HG02588 (cell line): ENCODE measurements around the gene ZRANB1.

ENCODE experiments used
- ATAC-seq: cut with Tn5 transposase; IDR thresholded peaks from one replicate; pipeline ENCODE4 v1.9.1; 2021; ENCODE audit warnings: mild to moderate bottlenecking, moderate library complexity; ENCODE audit not compliant: unreplicated experiment

ZRANB1 gene

DNA sequence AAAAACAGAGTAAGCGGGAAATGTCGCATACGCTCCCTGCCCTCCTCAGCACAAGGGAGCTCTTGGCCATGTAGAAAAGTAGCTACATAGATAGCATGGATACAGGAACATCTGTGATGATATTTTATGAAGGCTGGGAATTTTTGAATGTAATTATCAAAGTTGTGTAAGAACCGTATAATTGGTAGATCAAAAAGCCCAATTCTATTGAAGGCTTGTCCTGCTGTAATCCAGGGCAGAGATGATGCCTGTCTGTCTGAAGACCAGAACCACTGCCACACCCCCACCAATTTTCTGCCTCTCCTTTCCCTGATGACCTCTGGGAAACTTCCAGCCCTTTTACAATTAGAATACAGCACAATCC lies 51.4 kb downstream of the ZRANB1 start:
- ATAC-seq, result no peak

DNA sequence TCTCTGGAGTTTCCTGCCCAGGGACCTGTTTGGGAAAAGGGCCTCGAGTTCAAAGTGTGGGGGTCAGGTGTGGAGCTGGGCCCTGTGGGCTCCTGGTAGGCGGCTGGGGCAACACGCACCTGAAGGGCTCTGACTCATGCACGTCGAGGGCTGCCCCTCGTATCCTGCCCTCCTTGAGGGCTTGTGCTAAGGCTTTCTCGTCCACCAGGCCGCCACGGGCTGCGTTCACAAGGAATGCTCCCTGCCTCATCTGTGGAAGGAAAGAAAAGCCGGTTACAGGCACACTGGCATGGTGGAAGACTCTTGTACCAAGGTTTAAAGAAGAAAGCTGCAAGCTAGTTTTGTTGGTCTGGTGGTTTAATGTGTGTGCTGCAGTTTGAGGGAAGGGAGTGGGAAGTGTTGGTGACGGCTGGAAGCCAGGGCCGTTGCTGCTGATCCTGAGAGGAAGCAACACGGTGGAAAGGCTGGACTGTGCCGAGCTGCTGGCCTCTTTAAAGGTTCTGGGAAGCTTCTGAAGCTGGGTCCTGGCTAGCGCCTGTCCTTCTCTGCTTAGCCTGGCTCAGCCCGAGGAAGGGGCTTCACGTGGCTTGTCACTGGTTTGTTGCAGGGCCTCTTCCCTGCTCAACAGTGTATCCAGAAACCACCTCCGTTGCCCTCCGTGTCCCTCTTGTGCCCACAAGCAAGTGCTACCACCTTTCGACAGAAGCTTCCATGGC lies 52.0 kb downstream of the ZRANB1 start:
- ATAC-seq, result no peak

DNA sequence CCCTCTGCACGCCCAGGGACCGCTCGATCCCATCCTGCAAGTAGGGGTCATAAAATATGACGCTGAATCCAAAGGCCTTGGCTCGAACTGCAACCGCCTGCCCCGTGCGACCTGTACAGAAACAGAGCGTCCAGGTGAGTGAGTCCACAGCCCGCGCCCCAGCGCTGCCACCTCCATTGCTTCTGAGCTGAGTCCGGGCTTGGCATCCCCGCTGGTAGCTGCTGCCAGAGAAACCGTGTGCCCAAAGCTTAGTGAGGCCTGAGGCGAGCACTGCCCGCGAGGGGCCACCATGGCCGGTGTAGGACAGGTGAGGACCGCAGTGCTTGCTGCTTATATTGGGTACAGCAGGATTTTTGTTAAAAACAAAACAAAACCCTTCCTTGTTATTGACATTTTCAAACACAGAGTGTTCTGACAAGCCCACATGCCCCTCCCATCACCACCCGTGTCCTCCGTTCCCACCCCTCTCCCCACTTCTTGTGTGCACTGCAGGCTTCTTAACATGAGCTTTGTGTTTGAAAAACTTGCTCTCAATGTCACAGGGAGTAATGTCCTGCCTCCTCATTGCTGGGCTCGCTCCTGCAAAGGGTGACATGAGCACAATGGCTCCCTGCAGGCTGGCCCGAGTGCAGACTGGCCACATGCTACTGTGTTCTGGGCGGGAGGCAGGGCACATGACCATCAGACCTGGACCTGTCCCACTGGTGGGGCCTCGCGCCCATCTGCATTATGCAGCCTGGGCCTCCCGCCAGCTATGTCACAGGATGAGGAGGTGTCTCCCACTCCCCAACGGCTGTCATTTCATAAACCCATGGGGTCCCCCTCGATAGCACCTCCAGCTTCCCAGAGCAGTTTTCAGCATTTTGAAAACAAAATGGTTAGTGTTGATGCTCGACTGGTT lies 52.9 kb downstream of the ZRANB1 start:
- ATAC-seq, result no peak

DNA sequence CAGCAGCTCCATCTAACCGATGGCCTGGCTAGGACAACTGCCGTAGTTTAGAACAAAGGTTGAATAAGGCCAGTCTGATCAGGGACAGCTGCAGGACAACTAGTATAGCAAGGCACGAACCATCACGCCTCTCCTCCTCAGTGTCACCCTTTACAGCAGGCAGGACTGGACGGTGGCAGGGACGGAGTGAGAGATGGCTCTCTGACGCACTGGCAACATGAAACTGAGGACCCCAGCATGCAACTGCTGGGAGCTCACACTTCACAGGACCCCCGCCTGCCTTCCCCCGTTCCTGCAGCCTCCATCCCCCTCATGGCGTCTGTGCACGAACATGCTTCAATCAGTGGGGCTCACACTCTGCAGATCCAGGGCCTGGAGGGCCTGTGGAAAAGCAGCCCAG lies 53.7 kb downstream of the ZRANB1 start:
- ATAC-seq, result no peak

DNA sequence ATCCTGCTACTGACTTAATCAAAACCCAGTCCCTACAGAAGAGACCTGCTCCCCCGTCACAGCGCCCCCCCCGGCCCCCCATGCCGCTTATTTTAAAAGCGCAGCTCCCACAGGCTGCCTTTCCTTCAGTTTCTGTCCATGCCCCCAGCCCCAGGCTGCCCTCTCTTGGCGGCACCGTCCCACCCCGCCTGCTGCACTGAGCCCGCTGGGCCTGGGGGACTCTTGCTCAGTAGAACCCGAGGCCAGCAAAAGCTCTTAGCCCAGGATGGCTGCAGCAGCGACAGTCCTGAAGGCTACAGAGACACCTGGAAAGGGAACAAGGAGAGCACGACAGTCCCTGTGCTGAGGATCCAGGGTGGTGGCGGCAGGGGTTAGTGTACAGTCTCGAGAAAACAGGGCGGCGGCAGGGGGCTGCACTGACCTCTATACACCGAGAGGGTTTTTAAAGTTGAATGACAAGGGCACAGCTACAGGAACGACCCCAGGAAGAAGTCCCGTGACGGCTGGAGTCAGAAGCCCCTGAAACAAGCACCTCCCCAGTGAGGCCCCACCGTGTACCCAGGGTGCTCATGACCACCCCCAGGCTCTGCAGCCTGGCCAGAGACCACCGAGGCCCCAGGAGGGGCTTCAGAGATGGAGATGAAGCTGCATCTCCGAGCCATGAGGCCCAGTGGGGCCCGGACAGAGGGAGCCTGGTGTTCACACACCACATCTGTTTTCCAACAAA lies 54.4 kb downstream of the ZRANB1 start:
- ATAC-seq, result no peak

DNA sequence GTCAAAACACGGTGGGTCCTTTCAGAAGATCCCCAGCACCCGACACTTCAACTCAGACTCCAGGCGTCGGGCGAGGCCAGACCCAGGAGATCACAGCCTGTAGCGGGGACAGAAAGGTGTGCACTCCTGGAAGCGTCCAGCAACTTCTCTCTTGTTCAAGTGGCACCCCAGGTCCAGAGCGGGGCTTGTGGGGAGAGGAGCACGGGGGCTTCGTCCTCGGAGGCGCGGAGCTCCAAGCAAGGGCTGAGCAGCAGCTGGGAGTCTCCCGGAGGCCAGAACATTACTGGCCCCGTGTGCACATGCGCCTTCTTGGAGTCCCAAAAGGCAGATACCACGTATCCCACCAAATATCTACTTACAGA lies 54.9 kb downstream of the ZRANB1 start:
- no peak for ATAC-seq

DNA sequence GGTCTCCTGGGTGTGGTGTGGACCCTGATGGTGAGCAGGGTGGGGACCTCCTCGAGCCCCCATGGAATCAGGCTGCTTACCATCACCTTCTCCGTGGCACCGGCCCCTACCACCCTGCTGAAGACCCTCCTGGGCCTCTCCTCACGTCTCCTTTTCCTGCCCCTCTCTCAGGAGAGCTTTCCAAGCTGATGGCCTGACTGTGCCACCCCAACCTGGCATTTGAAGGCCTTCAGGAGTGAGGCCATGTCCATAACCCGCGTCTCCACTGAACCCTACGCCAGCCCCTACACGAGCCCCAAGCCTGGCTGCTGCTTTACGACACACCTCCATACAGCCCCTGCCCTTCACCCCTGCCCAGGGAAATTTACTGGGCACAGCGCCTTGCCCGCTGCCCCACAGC lies 55.4 kb downstream of the ZRANB1 start:
- ATAC-seq, result no peak

DNA sequence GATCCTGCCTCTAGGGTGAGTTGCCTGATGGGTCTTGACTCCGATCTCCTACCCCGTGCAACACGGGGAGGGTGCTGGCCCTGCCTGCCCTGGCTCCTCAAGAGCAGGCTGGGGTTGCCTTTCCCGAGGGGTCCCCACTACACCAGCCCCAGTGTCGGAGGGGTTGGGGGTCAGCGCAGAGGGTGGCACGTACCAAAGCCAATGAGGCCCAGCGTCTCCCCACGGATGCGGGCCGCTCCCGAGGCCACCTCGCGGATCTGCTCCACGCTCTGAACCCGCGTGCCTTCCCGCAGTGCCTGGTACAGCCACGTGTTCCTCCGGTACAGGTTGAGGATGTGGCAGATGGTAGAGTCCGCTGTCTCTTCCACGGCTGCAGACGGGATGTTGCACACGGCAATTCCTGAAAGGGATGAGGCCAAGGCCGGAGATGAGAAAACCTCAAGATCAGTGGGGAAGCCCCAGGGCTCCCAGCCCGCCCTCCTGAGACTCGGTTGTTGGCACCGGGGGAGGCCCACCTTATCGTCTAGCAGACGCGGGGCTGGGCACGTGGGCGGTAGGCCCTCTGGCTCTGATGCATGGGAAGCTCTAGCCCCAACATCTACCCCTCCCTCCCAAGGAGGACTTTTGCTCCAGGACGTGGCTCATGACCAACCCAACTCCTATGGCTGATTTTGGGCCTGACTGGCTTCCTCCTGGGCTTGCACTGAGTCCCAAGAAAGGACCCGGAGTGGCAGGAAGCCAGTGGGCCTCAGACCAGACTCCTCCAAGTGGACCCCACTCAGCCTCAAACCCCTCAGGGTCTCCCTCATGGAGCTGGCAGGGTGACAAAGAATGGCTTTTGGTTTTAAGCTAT lies 56.1 kb downstream of the ZRANB1 start:
- ATAC-seq, result no peak

DNA sequence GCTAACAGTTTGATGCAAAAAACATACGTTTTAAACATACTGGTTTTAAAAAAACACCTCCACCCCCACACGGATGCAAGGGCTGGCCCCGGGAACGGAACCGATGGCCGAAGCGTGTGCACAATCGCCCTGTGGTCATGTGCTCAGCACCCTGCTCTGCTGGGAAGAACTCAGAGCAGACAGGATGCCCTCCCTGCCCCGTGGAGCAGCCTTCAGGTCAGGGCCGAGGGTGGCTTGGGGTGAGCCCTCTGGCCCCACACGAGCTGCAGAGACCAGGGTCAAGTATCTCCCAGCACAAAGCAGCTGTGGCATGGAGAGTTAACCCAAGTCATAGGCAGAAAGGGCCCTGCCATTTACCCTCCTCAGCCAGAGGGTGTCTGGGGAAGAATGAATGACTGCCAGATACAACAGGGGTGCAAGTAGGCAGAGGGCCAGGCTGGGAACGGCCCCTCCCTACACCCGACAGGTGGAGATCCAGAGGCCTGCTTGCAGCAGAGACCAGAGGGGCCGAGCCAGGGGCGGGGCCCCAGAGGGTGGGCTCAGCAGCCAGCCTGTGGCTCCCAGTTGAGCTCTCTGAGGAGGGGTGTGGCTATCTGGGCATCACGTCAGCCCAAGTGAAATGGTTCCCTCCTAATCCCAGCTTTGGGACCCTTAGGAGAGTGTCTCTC lies 56.8 kb downstream of the ZRANB1 start:
- ATAC-seq, result no peak

DNA sequence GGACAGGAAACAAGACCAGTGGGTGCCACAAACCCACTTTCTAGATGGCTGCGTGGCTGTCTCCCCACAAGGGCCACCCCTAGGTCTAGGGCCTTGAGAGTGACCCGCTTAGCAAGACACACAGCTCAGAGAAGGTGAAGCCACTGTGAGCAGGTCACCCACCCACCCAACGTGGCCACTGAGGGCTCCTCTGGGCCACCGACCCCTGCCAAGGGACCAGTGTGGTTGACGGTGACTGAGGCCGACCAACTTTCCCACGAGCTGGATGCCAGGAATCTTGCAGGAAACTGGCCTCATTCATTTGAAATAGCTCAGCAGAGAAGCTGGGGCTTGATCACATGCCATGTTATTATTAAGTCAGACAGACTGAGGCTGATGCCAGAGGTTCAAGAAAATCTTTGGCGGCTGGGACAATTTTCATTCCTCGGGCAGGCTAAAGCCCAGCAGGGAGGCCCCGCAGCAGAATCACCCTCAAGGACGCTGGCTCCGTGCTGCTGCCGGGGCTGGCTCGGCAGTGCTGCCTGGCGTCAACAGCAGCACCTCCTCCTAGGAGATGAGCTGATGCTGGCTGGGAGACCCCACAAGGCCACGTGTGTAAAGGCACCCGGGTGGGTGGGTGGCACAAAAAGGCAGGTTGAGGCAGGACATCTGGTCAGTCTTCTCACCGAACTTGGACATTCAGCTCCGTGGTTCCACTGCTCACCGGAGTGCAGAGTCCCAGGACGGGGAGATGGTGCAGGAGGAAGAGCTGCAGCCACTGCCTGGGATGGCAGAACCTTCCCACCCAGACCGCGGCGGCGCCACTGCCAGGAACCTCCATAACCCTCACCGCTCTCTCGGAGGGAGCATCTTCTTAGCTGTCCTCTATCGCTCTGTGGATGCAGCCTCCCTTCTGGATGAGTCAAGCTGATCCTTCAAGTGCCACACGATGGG lies 57.8 kb downstream of the ZRANB1 start:
- no peak for ATAC-seq

DNA sequence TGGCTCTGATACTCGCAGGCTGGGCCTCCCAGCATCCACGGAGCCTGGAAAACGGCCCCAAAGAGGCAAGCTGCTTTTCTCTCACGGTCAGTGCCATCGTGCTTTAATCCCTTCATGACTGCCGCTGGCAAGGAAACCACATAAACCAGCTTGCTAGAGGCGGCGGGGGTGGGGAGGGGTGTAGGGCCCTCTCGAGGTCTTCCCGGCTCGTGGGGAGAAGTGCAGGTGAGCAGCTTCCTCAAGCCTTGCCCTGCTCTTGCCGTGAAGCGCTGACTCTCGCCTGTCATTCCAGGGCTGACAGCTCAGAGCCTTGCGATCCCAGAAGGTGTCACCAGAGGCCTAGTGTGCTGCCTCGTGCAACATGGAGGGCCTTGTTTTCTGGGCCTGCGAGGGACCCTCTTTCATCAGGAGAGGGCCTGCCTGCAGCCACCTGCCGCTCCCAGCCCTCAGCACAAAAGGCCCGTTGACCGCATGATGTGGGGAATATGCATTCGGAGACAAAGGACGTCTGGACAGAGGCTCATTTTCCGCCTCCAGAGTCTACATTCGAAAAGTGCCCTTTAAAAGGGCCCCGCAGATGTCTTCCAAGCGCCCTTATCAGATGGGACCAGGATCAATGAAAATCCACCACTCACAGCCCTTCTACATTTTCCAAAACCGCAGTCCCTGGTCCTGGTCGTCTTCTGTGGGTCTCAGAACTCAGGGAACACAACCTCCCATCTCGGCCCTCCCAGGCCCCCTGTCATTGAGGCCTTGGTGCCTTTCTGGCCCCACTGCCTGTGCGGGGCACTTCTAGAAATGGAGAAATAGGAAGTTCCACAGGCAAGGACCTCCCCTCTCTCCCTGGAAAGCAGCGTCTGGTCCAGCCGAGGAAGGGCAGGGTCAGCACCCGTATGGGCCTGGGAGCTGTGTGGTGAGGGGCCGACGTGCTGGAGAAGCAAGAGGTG lies 58.7 kb downstream of the ZRANB1 start:
- no peak for ATAC-seq

DNA sequence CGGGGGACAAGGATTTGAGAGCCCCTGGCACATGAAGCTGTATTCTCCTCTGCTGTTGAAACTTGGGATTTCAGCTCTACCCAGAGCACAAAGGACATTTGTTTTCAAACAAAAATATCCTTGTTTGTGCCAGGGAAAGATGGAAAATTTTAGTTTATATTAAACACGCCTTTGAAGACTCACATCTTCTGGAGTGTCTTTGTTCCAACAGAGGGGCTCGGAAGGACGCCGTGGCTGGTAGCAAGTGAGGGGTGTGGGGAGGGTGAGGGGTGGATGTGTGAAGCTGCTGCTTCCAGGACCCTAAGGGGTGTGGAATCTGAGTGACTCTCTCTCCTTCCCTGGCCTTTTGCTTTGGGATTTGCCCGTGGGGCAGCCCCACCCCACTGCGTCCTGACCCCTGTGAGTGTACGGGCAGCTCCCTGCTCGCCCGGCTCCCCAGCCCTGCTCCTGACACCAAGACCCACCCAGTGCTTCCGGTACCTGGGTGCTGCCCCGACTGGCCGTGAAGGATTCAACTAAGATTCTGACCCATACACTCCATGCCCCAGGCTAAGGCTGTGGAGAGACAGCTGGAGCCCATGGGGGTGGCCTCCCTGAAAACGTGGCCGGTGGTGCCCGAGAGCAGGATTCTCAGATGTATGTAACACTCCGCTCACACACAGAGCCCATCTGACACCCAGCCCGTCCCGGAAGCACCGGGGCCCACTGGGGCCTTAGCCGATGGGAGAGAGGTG lies 59.6 kb downstream of the ZRANB1 start:
- ATAC-seq, result no peak

DNA sequence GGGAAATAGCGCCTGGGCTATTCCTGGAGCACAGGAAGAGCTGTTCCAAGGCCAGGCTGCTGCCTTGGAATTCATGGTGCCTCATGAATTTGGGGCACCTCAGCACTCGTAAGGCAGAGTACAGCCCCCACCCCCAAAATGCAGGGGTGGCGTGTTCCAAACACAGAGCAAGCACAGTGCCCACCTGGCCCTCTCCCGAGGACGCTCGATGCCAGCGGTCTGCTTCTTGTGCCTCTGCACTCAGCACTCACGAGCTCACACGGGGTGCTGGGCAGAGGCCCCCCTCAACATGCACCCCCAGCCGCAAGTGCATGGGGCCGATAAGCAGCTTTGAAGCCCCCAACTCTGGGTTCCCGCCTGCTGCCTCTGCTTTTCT lies 60.1 kb downstream of the ZRANB1 start:
- ATAC-seq, result no peak

DNA sequence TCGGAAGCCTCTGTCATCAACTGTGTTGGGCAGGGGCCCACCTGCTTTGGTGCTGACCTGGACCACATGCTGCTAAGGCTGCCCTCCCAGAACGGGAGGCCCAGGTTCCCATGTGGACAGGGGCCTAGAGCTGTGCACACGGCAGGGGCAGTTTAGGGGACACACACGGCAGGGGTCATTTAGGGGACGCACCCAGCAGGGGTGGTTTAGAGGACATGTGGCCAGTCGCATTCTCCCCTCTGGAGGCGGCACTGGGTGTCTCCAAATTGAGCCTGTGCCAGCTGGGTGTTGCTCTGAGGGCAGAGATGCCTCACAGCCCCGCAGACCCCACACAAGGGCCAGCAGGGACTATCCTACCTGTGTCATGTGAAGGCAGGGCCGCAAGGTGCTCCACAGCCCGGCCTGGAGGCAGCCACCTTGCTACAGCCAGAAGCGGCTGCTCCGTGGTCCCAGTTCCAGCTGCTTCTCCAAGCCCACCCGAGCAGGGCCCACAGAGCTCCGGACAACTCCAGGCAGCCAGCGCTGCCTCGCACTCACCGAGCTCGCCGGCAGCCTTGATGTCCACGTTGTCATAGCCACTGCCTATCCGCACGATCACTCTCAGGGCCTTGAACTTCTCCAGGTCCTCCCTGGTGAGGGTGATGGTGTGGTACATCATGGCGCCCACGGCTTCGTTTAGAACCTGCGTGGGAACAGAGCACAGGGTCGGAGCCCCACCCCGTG lies 60.7 kb downstream of the ZRANB1 start:
- no peak for ATAC-seq

DNA sequence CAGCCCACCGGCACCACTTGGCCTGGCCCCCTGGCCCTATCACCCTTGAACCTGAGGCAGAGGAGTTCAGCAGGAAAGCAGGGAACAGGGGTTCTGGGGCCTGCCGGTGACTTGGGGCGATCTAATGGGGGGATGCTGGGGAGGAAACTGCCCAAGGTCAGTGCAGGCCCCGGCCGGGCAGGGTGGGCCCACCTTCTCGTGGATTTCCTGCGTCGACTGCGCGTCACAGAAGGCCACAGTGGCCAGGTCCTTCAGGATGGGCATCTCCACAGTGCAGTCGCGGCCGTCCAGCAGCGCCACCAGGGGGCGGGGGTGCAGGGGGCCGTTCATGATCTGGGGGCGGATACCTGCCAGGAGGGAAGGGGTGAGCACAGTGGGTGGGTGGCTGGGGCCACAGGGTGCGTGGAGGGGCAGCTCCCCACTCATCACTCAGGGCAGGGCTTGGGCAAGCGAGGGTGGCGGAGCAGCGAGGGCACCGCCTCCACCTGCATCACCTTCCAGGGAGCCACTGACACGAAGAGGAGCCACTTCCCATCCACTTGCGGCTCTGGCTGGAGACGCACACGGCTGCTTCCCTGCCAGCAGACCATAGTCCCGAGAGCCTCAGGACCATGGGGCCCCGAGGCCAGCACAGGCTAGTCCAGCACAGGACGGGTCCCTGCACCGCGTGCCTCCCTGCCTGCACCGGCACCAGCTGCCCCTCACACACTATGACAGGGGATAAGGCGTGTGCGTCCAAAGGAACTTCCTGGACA lies 61.4 kb downstream of the ZRANB1 start:
- ATAC-seq, result no peak

DNA sequence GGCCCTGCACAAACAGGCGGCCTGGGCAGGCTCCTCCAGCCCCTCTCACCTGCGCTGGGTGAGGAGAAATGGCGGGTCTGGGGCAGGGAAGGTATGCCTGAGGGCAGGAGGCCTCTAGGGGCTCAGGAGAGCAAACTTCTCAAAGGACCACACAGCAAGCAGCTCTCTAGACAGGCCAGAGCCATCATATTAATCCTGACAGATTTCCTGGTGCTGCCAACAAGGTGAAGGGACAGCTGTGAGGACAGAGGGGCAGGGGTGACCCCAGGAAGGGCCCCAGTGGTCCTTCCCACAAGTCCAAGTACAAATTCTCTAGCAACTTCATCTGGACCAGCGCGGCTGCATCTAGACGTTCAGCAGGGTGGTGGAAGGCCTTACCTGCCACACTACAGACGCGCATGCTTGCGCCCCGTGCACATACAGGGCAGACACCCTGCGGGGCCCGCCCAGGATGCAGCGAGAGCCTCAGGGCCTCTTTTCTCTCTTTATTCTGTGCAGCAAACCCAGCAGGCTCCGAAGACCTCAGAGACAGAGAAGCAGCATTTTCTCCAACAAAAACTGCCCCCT lies 62.1 kb downstream of the ZRANB1 start:
- no peak for ATAC-seq
